ENCODE measurements around the gene PPM1J. TPM values are rescaled to one million over a fixed set of nuclear protein-coding genes. Genes with fewer than 3 reads are reported as not detected.
A peak's percentile ranks its signal among the peaks of the same experiment; 100 is the strongest.

PPM1J gene
- total and polyA plus RNA-seq, 8 donors: 0.20 to 1.6 (median 0.87) TPM

DNA sequence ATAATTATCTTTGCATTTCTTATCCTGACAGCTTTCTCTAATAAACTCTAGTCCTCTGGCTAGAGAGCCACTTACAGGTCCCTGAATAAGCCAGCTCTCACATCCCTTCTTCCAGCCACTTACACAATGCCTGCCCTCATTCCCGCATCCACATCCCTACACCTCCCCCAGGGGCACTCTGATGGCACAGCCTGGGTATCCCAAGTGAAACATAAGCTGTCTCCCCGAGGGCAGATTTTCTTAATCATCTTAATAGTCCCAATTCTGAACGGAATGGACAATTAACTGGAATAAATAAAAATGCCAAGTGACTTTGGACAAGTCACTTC, 13.1 kb downstream of the PPM1J start:
- no peak for TF ChIP-seq CTCF (IDR thresholded peaks at IDR 0.05)
- no peak for ATAC-seq
- FAIRE-seq: no peak
- intact Hi-C loops (cut with DNase I): loop anchor here in 2 of 3 donors (10.0 kb wide), 2 partner anchors 77 to 197 kb away; partner anchors contain the start of gene WNT2B (in 1 of the 2)
- Histone ChIP-seq H3K27ac (peak overlapping the region in 2 of 4 donors; percentile 2 to 74), H3K4me3 (no peak overlapping the region), H3K27me3 (no peaks in the 10 kb centered on the region), H3K36me3 (peaks cover 3 to 4% (median 3%) of the 10 kb centered on the region in 3 donors), H3K9me3 (no peaks in the 10 kb centered on the region), H3K4me1 (peaks cover 8 to 58% (median 13%) of the 10 kb centered on the region in 3 donors)
- 70 to 79% methylated on average over 3 of the region's 3 CpGs for WGBS, 2 donors
- no peak for DNase-seq

- no peak for FAIRE-seq
- 88 to 89% methylated on average over 17 of the region's 17 CpGs for WGBS, 2 donors
- no peaks in the 10 kb centered on the region for H3K9me3 ChIP-seq
- ATAC-seq: no peak
- DNase-seq: peak in 1 of 6 donors; percentile 46
- TF ChIP-seq CTCF (IDR thresholded peaks at IDR 0.05): no peak
- H3K27ac ChIP-seq: peak overlapping the region in 3 of 4 donors; percentile 7 to 82 (median 74)
- intact Hi-C loops (cut with DNase I): loop anchor here in 2 of 3 donors (10.0 kb wide), 2 partner anchors 77 to 197 kb away; partner anchors contain the start of gene WNT2B (in 1 of the 2)
- H3K36me3 ChIP-seq: peaks cover 3 to 10% (median 3%) of the 10 kb centered on the region in 3 donors
- H3K4me1 ChIP-seq: peaks cover 8 to 58% (median 13%) of the 10 kb centered on the region in 3 donors
- H3K27me3 ChIP-seq: no peaks in the 10 kb centered on the region
- H3K4me3 ChIP-seq: no peak overlapping the region
Observed at GRCh38 chr1:112701227-112702066, 13.7 kb downstream of the PPM1J start.

GRCh38 chr1:112700290-112701226, 14.6 kb downstream of the PPM1J start:
- H3K4me1 ChIP-seq: peaks cover 3 to 53% (median 13%) of the 10 kb centered on the region in 3 donors
- 50 to 53% methylated on average over 7 of the region's 7 CpGs for WGBS, 2 donors
- ATAC-seq: peak; percentile 55 to 70 (median 64)
- TF ChIP-seq CTCF (IDR thresholded peaks at IDR 0.05): no peak
- H3K36me3 ChIP-seq: peaks cover 3 to 11% (median 3%) of the 10 kb centered on the region in 3 donors
- DNase-seq: peak; percentile 85 to 97 (median 92)
- intact Hi-C loops (cut with DNase I): loop anchor here in 2 of 3 donors (10.0 kb wide), 2 partner anchors 76 to 196 kb away; partner anchors contain the start of gene WNT2B (in 1 of the 2)
- no peak for FAIRE-seq
- no peaks in the 10 kb centered on the region for H3K27me3 ChIP-seq
- H3K27ac ChIP-seq: peak overlapping the region; percentile 7 to 82 (median 49)
- no peaks in the 10 kb centered on the region for H3K9me3 ChIP-seq
- no peak overlapping the region for H3K4me3 ChIP-seq

GRCh38 chr1:112699425-112700144, 15.5 kb downstream of the PPM1J start:
- ATAC-seq: no peak
- DNase-seq: no peak
- 82 to 85% methylated on average over 13 of the region's 13 CpGs for WGBS, 2 donors
- Histone ChIP-seq H3K4me3 (no peak overlapping the region), H3K4me1 (peaks cover 0 to 49% (median 13%) of the 10 kb centered on the region in 3 donors), H3K27me3 (no peaks in the 10 kb centered on the region), H3K36me3 (peaks cover 3 to 18% (median 3%) of the 10 kb centered on the region in 3 donors), H3K27ac (peak overlapping the region in 2 of 4 donors; percentile 74 to 82), H3K9me3 (no peaks in the 10 kb centered on the region)
- TF ChIP-seq CTCF (IDR thresholded peaks at IDR 0.05): no peak
- intact Hi-C loops (cut with DNase I): loop anchor here in 2 of 3 donors (10.0 kb wide), 2 partner anchors 75 to 195 kb away; partner anchors contain the start of gene WNT2B (in 1 of the 2)
- no peak for FAIRE-seq

Measured in pancreas (tissue), 10 donors.